ENCODE measurements around the gene PELI1.

DNA sequence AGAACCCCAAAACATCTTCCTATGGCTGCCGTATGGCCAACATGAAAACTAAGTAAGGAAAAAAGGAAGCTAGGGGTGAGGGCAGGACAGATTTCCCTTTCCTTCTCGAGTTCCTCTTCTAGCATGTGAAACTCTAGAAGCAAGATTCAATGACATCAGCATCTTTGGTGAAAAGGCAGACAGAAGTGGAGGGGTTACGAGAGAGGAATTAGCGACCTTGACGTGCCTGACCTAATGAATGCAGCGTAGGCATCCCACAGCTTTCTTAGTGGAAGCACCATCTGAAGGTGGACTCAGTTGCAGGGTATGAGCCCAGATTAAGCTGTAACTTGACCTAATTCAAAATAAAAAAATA is 47.9 kb upstream of the PELI1 start:
- TF ChIP-seq, protein P1, sequence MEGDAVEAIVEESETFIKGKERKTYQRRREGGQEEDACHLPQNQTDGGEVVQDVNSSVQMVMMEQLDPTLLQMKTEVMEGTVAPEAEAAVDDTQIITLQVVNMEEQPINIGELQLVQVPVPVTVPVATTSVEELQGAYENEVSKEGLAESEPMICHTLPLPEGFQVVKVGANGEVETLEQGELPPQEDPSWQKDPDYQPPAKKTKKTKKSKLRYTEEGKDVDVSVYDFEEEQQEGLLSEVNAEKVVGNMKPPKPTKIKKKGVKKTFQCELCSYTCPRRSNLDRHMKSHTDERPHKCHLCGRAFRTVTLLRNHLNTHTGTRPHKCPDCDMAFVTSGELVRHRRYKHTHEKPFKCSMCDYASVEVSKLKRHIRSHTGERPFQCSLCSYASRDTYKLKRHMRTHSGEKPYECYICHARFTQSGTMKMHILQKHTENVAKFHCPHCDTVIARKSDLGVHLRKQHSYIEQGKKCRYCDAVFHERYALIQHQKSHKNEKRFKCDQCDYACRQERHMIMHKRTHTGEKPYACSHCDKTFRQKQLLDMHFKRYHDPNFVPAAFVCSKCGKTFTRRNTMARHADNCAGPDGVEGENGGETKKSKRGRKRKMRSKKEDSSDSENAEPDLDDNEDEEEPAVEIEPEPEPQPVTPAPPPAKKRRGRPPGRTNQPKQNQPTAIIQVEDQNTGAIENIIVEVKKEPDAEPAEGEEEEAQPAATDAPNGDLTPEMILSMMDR (IDR thresholded peaks at IDR 0.05): no peak
- TF ChIP-seq POLR2A (IDR thresholded peaks at IDR 0.05) (no peak), POLR2AphosphoS5 (IDR thresholded peaks at IDR 0.05; ENCODE audit: insufficient read depth in 1 of 2, low read depth in 1 of 2) (no peak)

Data from vagina (tissue), 2 donors.